ENCODE results near the gene RAB5A.
"Not testable (repeated sequence)": the region's sequence is repeated elsewhere in the genome, so short reads cannot be mapped to it uniquely, and the experiment has no call there.

RAB5A gene

DNA sequence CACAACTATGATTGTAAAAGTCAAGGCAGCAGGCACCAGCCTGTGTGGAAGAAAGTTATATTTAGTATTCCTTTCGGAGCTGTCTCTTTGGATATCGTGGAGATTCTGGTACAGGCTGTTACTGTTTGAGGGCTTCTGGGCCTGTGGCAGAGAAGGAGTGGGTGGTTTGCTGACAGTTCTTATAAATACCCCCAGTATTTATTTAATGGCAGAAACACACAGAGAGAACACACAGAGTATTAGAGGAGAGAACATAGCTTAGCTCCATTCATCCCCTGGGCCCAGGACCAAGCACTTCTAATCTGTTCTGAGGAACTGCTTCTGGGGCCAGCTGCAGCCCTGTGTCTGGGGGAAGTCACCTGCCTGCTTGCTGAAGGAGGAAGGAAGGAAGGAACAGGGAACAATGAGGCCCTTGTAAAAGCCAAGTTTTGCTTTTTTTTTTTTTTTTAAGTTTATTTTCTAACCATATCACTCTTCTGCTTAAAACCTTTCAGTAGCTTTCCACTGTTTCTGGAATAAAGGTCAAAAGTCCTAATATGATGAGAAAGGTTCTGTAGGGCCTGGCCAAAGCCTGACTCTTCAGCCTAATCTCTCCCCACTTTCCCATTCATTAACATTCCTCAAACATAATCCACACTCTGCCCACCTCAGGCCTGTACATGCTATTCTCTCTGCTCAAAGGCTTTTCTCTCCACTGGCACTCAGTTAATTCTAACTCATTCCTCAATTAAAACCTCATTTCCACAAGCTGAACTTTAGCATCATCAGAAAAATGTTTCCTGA lies 76.9 kb downstream of the RAB5A start:
- DNase-seq (ENCODE audit: low spot score) (peak; percentile 11), FAIRE-seq (no peak)

GRCh38 chr3:20027136-20027535 lies 80.2 kb downstream of the RAB5A start:
- DNase-seq (ENCODE audit: low spot score) (no peak), FAIRE-seq (no peak)

DNA sequence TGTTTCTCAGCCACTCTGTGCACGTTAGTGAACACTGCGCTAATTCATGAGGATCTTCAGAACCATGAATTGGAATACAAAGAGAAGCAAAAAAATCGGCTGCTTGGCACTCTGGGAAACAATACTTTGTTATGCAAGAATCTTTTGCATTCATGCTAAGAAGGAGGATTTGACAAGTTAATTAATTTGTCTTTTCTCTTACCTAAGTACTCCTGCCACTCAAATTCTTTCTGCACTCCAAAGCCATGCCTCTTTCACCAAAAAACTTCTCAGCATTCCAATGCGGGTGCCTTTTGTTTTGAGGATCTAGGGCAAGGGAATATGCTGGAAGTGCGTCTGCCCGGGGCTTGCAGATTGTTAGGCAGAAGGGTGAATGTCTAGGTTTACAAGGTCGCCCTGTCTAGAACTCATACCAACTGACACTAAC lies 82.0 kb downstream of the RAB5A start:
- no peak for FAIRE-seq
- no peak for DNase-seq (ENCODE audit: low spot score)

GRCh38 chr3:20031939-20032338 lies 85.0 kb downstream of the RAB5A start:
- not testable (repeated sequence) for DNase-seq (ENCODE audit: low spot score); FAIRE-seq
